Measurements from ENCODE around the gene PSMD5.
A peak's percentile ranks its signal among the peaks of the same experiment; 100 is the strongest.

PSMD5 gene

DNA sequence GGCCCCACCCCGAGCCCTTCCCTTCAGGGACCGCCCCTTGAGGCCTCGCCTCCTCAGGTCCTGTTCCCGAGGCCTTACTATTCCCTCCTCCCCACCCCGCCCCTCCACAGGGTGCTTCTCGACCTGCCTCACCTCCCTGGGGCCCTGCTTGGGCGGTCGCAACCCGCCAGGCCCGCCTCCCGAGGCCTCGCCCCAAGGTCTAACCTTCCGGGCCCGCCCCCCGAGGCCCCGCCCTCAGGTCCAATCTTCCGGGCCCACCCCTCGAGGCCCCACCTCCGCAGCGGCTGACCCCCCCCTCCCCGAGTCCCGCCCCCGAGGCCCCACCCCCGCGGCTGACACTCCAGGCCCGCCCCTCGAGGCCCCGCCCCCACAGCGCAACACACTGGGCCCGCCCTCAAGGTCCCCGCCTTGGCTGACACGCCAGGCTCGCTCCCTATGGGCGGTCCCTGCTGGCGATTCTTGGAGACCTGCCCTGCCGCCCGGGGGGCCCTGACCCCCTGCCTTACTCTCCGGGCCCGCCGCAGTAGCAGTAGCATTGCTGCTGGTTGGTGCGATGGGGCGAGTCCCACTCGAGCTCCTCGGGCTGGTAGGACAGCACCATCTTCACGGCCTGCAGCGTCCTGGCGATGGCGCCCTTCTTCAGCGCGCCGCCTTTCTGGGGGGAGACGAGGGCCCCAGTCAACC, 26.1 kb upstream of the PSMD5 start:
- peak overlapping the region; percentile 90 for H3K4me3 Mint-ChIP-seq
- peaks cover 3% of the 10 kb centered on the region for H3K36me3 Mint-ChIP-seq
- H3K9me3 Mint-ChIP-seq: no peaks in the 10 kb centered on the region
- H3K27me3 Mint-ChIP-seq: no peaks in the 10 kb centered on the region
- H3K4me1 Mint-ChIP-seq: peaks cover 10% of the 10 kb centered on the region
- H3K27ac Mint-ChIP-seq: peak overlapping the region; percentile 82
- peak; percentile 85 for ATAC-seq (ENCODE audit: low read depth)
- peak; percentile 96 to 97 for DNase-seq (ENCODE audit: low spot score in 2 of 2)

DNA sequence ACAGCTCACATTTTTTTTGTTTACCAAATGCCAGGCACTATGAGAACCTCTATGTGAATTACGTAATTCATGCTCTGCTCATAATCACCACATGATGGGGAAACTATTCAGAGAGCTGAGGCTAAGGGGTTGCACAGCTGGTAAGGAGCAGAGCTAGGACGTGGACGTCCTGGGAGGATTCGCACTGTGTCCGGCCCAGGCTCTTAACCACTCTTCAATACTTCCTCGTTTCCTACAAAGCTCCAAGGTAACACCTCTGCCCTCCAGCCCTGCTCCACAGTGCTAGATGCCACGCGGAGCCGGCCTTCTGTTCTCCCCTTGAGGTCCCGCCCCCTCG, 25.6 kb upstream of the PSMD5 start:
- H3K9me3 Mint-ChIP-seq: no peaks in the 10 kb centered on the region
- peak overlapping the region; percentile 82 for H3K4me3 Mint-ChIP-seq
- ATAC-seq (ENCODE audit: low read depth): peak; percentile 35
- no peaks in the 10 kb centered on the region for H3K27me3 Mint-ChIP-seq
- peak overlapping the region; percentile 82 for H3K27ac Mint-ChIP-seq
- peaks cover 3% of the 10 kb centered on the region for H3K36me3 Mint-ChIP-seq
- peaks cover 8% of the 10 kb centered on the region for H3K4me1 Mint-ChIP-seq
- DNase-seq (ENCODE audit: low spot score in 2 of 2): no peak

DNA sequence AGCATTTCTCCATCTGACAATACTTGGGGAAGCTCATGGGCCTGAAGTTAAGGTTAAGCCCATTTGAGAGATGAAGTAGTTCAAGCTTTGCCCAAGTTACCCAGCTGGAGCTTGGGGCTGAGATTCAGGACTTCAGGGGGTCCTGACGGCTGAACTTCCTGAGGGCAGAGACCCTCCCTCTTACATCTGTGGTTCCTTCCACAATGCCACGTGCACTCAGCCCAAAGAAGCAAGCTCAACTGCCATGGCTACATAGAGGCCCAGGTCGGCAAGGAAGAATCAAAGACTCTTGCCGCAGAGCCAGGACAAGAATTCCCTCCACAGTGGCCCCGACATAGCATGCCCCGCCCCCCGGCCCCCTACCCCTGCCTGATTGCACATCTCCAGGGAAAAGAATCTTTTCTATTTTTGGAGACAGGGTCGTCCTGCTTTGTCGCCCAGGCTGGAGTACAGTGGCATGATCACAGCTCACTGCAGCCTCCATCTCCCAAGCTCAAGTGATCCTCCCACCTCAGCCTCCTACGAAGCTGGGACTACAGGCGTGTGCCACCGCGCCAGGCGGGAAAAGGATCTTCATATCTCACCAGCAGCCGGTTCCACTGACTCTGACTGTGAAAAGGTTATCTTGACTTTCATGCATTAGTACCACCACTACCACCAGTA, 25.1 kb upstream of the PSMD5 start:
- no peaks in the 10 kb centered on the region for H3K9me3 Mint-ChIP-seq
- ATAC-seq (ENCODE audit: low read depth) (no peak), DNase-seq (ENCODE audit: low spot score in 2 of 2) (no peak)
- H3K27ac Mint-ChIP-seq: peak overlapping the region; percentile 82
- peaks cover 3% of the 10 kb centered on the region for H3K36me3 Mint-ChIP-seq
- peaks cover 6% of the 10 kb centered on the region for H3K4me1 Mint-ChIP-seq
- no peaks in the 10 kb centered on the region for H3K27me3 Mint-ChIP-seq
- H3K4me3 Mint-ChIP-seq: peak overlapping the region; percentile 82

DNA sequence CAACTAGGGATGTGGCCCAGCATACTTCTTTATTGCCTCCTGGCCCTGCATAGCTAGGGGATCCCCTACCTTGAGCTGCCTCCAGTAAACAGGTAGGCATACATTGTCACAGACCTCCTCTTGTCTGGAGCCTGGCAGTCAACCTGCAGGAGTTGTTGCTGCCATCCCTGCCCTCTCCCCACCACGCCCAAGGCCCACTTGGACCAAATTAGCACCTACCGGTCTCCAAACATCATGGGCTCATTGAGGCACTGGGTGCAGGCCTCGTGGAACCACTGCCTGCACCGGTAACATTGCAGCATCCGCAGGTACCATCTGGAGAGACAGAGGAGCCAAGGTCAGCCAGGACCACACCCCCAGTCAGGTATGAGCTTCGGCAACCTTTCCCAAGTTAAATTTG, 23.9 kb upstream of the PSMD5 start:
- Mint-ChIP-seq H3K27me3 (no peaks in the 10 kb centered on the region), H3K36me3 (peaks cover 3% of the 10 kb centered on the region), H3K9me3 (no peaks in the 10 kb centered on the region), H3K4me1 (peaks cover 6% of the 10 kb centered on the region), H3K4me3 (no peak overlapping the region), H3K27ac (no peak overlapping the region)
- no peak for DNase-seq (ENCODE audit: low spot score in 2 of 2)
- ATAC-seq (ENCODE audit: low read depth): no peak

DNA sequence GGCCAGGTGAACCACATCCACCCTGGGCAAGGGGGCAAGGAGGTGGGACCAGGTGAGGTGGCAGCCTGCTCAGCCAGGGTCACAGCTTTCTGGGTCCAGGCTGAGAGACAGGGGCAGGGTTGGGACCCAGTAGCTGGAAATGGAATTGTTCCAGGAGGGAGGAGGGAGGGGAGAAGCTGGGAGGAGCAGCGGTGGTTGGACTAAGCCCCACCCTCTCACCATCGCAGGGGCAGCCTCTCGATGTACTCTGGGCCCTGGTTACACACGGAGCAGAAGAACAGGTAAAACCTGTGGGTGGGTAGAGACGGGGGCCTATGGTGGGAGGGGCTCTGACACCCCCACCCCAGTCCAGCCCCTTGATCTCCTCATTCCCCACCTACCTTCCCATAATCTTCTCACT, 23.1 kb upstream of the PSMD5 start:
- Mint-ChIP-seq H3K4me1 (peaks cover 6% of the 10 kb centered on the region), H3K27ac (no peak overlapping the region), H3K9me3 (no peaks in the 10 kb centered on the region), H3K36me3 (peaks cover 3% of the 10 kb centered on the region), H3K27me3 (no peaks in the 10 kb centered on the region), H3K4me3 (no peak overlapping the region)
- no peak for DNase-seq (ENCODE audit: low spot score in 2 of 2)
- no peak for ATAC-seq (ENCODE audit: low read depth)

DNA sequence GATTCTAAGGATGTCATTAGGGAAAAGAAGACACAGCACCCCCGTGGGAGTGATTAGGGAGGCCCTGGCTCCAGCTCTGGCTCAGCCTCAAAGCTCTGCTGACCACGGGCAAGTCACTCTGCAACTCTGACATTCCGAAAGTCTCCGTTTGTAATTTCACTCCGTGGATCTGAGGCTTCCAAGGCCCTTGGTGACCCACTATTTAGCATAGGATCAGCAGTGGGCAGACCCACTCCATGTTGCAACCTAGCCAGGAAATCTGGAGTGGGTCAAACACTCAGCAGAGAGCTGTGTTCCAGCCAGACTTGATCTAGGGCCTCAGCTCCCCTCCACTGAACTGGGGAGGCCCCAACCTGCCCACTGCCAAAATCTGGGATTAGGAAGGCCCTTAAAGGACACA, 22.5 kb upstream of the PSMD5 start:
- Mint-ChIP-seq H3K27me3 (no peaks in the 10 kb centered on the region), H3K4me1 (peaks cover 6% of the 10 kb centered on the region), H3K4me3 (no peak overlapping the region), H3K27ac (no peak overlapping the region), H3K9me3 (no peaks in the 10 kb centered on the region), H3K36me3 (peaks cover 5% of the 10 kb centered on the region)
- no peak for DNase-seq (ENCODE audit: low spot score in 2 of 2)
- ATAC-seq (ENCODE audit: low read depth): no peak

DNA sequence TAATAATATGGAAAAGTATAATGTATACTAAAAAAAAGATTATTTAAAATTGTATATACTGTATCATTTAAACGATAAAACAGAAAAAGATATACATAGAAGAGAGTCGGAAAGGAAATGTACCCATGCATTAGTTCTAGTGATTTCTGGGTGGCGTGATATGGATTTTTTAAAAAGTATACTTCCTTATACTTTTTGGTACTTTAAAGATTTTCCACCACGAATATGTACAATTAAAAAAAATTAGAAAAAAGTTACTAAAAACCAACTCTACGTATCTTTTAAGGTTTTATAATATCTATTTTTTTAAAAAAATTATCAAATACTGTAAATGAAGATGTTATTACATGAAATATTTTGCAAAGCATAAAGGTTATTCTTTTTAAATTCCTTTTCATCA, 22.0 kb upstream of the PSMD5 start:
- H3K9me3 Mint-ChIP-seq: no peaks in the 10 kb centered on the region
- ATAC-seq (ENCODE audit: low read depth) (no peak), DNase-seq (ENCODE audit: low spot score in 2 of 2) (no peak)
- H3K4me1 Mint-ChIP-seq: peaks cover 6% of the 10 kb centered on the region
- peaks cover 5% of the 10 kb centered on the region for H3K36me3 Mint-ChIP-seq
- H3K27me3 Mint-ChIP-seq: no peaks in the 10 kb centered on the region
- no peak overlapping the region for H3K4me3 Mint-ChIP-seq
- H3K27ac Mint-ChIP-seq: no peak overlapping the region

DNA sequence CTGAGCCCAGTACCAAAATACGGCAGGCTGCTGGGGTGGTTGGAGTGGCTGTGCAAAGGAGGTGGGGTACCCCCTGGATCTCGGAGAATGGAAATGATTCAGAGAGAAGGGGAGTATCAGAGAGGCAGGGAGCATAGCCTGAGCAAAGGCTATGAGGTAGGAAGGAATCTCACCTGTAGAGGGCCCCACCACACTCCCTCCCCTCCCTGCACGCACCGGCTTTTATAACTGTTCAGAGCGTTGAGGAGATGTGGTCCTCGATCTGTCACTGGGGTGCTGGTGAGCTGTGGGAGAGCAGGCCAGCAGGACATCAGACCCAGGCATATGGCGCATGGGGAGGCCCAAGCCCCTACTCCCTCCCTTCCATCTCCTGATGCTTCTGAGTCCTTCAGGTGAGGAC, 21.1 kb upstream of the PSMD5 start:
- Mint-ChIP-seq H3K36me3 (peaks cover 5% of the 10 kb centered on the region), H3K4me1 (peaks cover 7% of the 10 kb centered on the region), H3K9me3 (no peaks in the 10 kb centered on the region), H3K27ac (no peak overlapping the region), H3K27me3 (no peaks in the 10 kb centered on the region), H3K4me3 (no peak overlapping the region)
- DNase-seq (ENCODE audit: low spot score in 2 of 2) (no peak), ATAC-seq (ENCODE audit: low read depth) (no peak)

DNA sequence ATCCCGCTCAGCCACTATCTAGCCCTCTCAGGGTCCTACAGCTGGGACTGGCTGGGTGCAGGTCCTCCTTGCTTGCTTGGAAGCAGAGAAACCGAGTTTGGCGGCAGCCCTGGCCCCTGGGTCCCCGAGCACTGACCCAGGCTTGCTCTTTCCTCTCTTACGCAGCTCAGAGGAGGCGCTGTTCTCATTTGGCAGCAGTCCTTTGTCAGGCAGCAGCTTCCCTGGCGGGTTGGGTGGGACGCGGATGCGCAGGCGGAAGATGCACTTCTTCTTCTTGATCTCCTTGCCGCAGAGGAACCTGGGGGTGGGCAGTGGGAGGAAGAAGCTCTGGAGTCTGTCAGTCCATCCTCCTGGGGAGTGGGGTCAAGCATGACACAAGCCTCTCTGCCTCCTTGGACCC, 19.7 kb upstream of the PSMD5 start:
- Mint-ChIP-seq H3K27me3 (no peaks in the 10 kb centered on the region), H3K4me1 (peaks cover 4% of the 10 kb centered on the region), H3K9me3 (no peaks in the 10 kb centered on the region), H3K4me3 (no peak overlapping the region), H3K27ac (no peak overlapping the region), H3K36me3 (peaks cover 5% of the 10 kb centered on the region)
- no peak for ATAC-seq (ENCODE audit: low read depth)
- no peak for DNase-seq (ENCODE audit: low spot score in 2 of 2)

DNA sequence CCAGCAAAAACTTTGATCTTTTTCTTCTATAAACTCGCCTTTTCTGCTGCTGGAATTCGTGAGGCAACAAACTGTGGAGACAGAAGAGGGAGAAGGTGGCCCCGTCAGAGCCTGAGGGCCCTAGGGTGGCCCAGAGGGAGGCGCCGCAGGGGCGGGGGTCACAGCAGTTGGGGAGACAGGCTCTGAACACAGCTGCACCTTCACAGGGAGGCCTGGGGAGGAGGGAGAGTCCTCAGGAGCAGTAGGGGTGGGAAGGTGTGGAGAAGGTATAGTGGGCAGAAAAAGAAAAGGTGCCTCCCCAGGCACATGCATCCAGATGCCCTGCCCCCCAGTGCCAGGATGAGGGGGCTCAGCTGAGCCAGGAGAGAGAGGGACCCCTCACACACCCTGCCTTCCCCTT, 19.2 kb upstream of the PSMD5 start:
- Mint-ChIP-seq H3K4me1 (peaks cover 4% of the 10 kb centered on the region), H3K27ac (no peak overlapping the region), H3K4me3 (no peak overlapping the region), H3K9me3 (no peaks in the 10 kb centered on the region), H3K27me3 (no peaks in the 10 kb centered on the region), H3K36me3 (peaks cover 7% of the 10 kb centered on the region)
- ATAC-seq (ENCODE audit: low read depth) (no peak), DNase-seq (ENCODE audit: low spot score in 2 of 2) (no peak)

DNA sequence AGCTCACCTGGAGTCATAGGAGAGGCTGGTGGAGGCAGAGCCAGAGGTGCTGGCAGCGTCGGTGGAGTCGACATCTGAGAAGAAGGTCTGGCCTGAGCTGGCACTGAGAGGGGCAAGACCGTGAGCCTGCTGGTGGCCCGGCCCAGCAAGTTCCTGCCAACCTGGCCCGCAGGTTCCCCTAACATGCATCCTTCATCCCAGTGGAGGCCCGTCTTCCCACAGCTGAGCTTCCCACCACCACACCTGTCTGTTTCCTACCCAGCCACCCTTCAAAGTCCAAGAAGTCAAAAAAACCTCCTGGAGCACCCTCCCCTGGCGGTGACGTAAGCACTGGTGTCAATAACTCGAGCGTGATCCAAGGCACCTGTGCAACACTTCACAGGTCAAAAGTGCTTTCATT, 17.4 kb upstream of the PSMD5 start:
- Mint-ChIP-seq H3K4me1 (peaks cover 4% of the 10 kb centered on the region), H3K27me3 (no peaks in the 10 kb centered on the region), H3K9me3 (no peaks in the 10 kb centered on the region), H3K36me3 (peaks cover 7% of the 10 kb centered on the region), H3K4me3 (no peak overlapping the region), H3K27ac (no peak overlapping the region)
- no peak for ATAC-seq (ENCODE audit: low read depth)
- no peak for DNase-seq (ENCODE audit: low spot score in 2 of 2)

DNA sequence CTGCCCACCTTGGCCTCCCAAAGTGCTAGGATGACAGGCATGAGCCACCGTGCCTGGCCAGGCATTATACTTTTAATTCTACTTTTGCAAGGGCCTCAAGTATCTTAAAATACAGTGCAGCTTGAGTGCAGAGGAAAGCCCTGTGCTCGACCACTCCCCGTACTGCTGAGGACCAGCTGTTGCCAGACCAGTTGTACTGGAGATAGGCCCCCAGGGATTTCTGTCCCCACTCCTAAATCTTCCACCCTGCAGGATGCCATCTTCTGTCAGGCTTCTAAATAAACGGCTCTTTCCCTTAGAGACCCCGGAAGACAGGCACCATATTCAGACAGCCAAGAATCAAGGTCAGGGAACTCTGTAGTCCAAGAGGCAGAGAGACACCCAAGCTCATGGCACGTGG, 16.6 kb upstream of the PSMD5 start:
- Mint-ChIP-seq H3K36me3 (peaks cover 7% of the 10 kb centered on the region), H3K27me3 (no peaks in the 10 kb centered on the region), H3K4me3 (no peak overlapping the region), H3K9me3 (no peaks in the 10 kb centered on the region), H3K27ac (no peak overlapping the region), H3K4me1 (peaks cover 6% of the 10 kb centered on the region)
- ATAC-seq (ENCODE audit: low read depth) (no peak), DNase-seq (ENCODE audit: low spot score in 2 of 2) (no peak)

DNA sequence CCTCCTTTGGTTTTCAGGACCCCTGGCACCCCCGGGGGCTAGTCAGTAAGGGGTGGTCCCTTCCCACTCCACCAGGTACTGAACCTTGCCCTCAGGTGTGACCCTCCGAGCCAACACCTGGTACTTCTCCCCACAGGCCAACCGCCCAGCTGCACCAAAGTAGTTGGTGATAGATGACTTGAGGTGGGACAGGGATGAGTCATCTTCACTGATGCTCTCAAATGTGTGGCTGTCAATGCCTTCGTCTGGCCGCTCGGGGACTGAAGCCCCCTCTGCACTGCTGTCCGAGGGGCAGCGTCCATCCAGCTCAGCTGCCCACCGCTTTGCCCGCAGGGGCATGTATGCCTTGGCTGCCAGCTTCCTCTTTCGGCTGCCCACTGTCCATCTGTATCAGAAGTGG, 15.2 kb upstream of the PSMD5 start:
- ATAC-seq (ENCODE audit: low read depth) (no peak), DNase-seq (ENCODE audit: low spot score in 2 of 2) (no peak)
- no peak overlapping the region for H3K27ac Mint-ChIP-seq
- H3K36me3 Mint-ChIP-seq: peaks cover 4% of the 10 kb centered on the region
- no peak overlapping the region for H3K4me3 Mint-ChIP-seq
- H3K27me3 Mint-ChIP-seq: no peaks in the 10 kb centered on the region
- H3K4me1 Mint-ChIP-seq: peaks cover 6% of the 10 kb centered on the region
- no peaks in the 10 kb centered on the region for H3K9me3 Mint-ChIP-seq

DNA sequence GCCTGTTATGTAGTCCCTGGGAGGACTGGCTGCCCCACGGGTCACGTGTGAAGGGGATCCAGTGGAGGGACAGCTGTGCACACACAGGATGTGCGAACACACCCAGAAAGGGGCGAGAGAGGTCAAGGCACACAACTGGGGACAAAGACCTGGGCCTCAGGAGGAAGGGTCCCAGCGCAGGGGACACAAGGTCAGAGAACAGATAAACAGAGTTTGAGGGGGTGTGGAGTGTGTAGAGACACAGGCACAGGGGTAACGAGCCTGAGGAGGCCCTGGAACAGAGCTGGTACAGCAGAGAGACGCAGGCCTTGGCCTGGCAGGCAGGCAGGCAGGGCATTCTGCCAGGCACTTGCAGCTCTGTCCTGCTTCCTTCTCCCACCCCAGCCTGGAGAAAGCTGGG, 14.8 kb upstream of the PSMD5 start:
- Mint-ChIP-seq H3K36me3 (peaks cover 6% of the 10 kb centered on the region), H3K9me3 (no peaks in the 10 kb centered on the region), H3K4me3 (no peak overlapping the region), H3K4me1 (peaks cover 8% of the 10 kb centered on the region), H3K27me3 (no peaks in the 10 kb centered on the region), H3K27ac (no peak overlapping the region)
- ATAC-seq (ENCODE audit: low read depth) (no peak), DNase-seq (ENCODE audit: low spot score in 2 of 2) (no peak)

DNA sequence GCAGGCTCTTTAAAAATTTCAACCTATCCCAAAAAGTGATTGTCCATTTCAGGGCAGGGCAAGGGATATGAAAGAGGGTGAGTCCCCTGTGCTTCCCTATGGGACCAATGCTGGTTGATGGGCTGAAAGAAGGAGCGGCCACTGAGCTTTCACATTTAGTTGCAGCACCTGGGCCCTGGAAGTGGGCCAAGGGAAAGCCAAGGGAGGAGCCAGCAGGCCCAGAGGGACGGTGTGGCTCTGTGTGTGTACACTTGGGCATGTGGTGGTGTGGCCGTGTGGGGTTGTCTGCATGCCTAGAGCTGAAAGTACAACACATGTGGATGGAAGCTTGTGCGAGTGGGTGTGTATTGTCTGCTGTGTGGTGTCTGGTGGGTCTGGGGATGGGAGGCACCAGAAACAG, 14.0 kb upstream of the PSMD5 start:
- H3K27me3 Mint-ChIP-seq: no peaks in the 10 kb centered on the region
- no peak for DNase-seq (ENCODE audit: low spot score in 2 of 2)
- no peak for ATAC-seq (ENCODE audit: low read depth)
- peaks cover 6% of the 10 kb centered on the region for H3K36me3 Mint-ChIP-seq
- H3K4me1 Mint-ChIP-seq: peaks cover 8% of the 10 kb centered on the region
- H3K9me3 Mint-ChIP-seq: no peaks in the 10 kb centered on the region
- no peak overlapping the region for H3K27ac Mint-ChIP-seq
- no peak overlapping the region for H3K4me3 Mint-ChIP-seq

Data from memory B cell (primary cell).